ENCODE measurements around the gene PHLPP1.

Gene PHLPP1

GRCh38 chr18:62744076-62744968 lies 29.0 kb downstream of the PHLPP1 start:
- no peak for DNase-seq (ENCODE audit: low read depth)
- no peak overlapping the region for H3K4me3 ChIP-seq (ENCODE audit: low read length)
- no peak for TF ChIP-seq CTCF (IDR thresholded peaks at IDR 0.05; ENCODE audit: insufficient read depth, low read depth, low read length, missing control alignments)

- no peak for DNase-seq (ENCODE audit: low read depth)
- no peak overlapping the region for H3K4me3 ChIP-seq (ENCODE audit: low read length)
- no peak for TF ChIP-seq CTCF (IDR thresholded peaks at IDR 0.05; ENCODE audit: insufficient read depth, low read depth, low read length, missing control alignments)
Measured at GRCh38 chr18:62745089-62745751, 29.9 kb downstream of the PHLPP1 start.

GRCh38 chr18:62749389-62749788 lies 34.0 kb downstream of the PHLPP1 start:
- no peak for DNase-seq (ENCODE audit: low read depth)
- TF ChIP-seq CTCF (IDR thresholded peaks at IDR 0.05; ENCODE audit: insufficient read depth, low read depth, low read length, missing control alignments) = no peak

GRCh38 chr18:62751341-62751821 lies 36.0 kb downstream of the PHLPP1 start:
- no peak for DNase-seq (ENCODE audit: low read depth)
- no peak for TF ChIP-seq CTCF (IDR thresholded peaks at IDR 0.05; ENCODE audit: insufficient read depth, low read depth, low read length, missing control alignments)
- H3K4me3 ChIP-seq (ENCODE audit: low read length) = no peak overlapping the region

More at GRCh38 chr18:62749389-62749788, 34.0 kb downstream of the PHLPP1 start:
- H3K4me3 ChIP-seq (ENCODE audit: low read length) = no peak overlapping the region

GRCh38 chr18:62751977-62752376 lies 36.6 kb downstream of the PHLPP1 start:
- no peak for DNase-seq (ENCODE audit: low read depth)
- no peak overlapping the region for H3K4me3 ChIP-seq (ENCODE audit: low read length)
- TF ChIP-seq CTCF (IDR thresholded peaks at IDR 0.05; ENCODE audit: insufficient read depth, low read depth, low read length, missing control alignments) = no peak

- no peak for TF ChIP-seq CTCF (IDR thresholded peaks at IDR 0.05; ENCODE audit: insufficient read depth, low read depth, low read length, missing control alignments)
- DNase-seq (ENCODE audit: low read depth) = no peak
- H3K4me3 ChIP-seq (ENCODE audit: low read length) = no peak overlapping the region
Measured at GRCh38 chr18:62754026-62754425, 38.7 kb downstream of the PHLPP1 start.
